Measurements from ENCODE around the gene NUP210L.

NUP210L gene

GRCh38 chr1:153963850-153964331 is 191.0 kb downstream of the NUP210L start:
- peak; percentile 85 for DNase-seq (ENCODE audit: low read depth)

DNA sequence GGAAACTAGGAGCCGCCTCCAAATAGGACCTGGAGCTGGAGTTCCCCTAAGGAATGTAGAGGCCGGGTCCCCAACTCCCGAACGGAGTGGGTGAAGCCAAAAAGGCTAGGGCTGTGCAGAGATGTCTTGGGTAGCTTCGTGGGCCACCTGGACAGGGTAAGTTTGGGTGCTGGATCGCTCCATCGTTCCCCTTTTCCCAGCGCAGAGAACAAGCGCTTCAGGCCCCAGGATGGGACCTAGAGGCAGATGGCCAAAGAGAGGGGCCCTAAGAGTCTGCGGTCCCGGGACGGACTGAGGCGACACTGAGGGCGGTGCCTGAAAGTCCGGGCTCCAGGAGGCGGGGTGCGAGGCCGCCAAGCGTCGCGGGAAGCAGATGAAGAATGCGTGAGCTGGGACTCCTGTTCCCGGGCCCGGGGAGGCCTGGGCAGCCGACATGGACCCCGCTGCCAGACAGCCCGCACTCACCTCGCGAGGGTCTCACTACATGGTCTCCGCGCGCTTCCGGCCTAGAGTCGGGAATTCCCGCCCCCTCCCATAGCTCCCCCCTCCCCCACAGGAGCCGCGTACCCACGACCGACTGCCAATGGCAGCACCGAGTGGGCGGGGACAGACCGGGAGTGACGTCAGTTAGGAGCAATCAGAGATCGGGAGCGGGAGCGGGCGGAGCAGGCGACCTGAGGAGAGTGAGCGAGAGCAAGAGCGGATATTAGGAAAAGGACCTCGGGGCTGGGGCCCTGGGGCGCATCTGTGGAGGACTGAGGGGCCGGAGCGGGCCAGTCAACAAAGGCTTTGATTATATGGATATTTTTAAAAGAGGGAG is 191.6 kb downstream of the NUP210L start, which contains the start of gene SLC39A1:
SLC39A1 (minus strand) TSS at position 508 of the 820 bp plus-strand sequence. CDS start 822 bp downstream, outside the sequence.
- peak; percentile 98 for DNase-seq (ENCODE audit: low read depth)

DNA sequence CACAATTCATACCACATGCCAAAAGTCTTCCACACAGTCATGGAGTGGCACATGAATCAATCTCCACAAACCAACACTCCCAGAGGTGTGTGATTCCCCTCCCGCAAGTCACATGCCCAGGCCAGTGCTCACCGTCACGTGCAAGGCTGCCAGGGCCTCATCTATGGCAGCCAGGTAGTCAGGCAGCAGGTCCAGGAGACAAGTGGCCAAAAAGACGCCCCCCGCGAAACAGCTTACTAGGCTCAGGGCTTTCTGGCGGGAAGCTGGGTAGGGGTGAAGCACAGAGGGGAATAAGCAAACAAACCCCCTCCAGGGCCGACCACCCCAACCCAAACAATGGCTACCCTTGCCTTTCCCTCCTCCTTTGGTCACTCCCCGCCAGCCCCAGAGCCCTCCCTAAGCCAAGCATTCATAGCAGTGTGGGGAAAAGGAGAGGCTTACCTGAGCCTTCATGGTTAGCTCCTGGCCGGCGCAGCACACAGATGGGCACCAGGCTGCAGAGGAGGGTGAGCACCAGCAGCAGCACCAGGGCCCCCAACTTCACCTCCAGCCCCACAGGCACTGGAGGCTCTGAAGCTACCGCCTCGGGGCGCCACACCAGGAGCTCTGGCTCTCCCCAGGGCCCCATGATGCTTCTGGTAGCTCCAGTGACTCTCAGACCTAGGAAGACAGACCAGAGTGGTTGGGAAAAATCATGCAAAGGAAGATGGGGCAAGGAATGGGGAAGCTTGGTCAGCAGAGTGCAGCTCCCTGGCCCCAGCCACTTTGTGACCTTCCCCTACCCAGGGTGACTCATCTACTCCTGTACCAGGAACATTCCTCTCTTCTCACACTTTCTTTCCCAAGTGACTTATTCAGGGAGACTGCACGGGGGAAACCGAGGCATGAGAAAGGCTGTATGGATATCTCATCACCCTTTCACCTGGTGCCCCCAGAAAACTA is 192.5 kb downstream of the NUP210L start:
- DNase-seq (ENCODE audit: low read depth) = peak; percentile 83

- no peak for DNase-seq (ENCODE audit: low read depth)
Observed at GRCh38 chr1:153961421-153961820, 193.5 kb downstream of the NUP210L start.

DNA sequence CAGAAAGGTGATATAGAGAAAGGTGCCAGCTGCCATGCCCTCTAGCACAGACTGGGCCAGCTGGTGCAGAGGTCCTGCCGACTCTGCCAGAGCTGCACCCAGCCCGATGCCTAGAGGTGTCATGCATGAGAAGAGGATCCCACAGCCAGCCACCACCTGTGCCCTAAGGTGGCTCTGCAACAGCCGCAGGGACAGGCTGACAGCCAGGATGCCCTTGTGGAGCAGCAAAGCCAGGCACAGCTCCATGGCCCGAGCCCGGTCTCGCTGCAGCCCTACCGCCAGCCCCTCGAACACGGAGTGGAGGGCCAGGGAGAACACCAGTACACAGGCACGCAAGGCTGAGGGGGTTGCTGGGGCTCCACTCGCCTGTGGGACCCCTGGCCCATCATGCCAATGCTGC is 194.7 kb downstream of the NUP210L start:
- no peak for DNase-seq (ENCODE audit: low read depth)

DNA sequence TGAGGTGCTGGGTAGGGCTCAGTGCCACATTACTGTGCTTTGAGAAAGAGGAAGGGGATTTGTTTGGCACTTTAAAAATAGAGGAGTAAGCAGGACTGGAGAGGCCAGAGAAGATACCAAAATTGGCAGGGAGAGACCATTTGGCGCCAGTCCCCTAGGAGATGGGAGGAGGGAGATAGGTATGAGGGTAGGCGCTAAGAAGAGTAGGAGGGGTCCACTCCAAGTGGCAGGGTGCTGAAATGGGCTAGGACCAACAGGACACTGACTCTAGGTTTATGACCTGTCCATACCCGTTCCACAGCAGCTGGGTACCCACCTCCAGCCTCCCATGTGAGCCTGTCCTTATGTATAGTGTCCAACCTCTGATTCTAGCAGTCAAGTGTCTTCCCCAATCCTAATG is 195.4 kb downstream of the NUP210L start:
- DNase-seq (ENCODE audit: low read depth) = no peak

GRCh38 chr1:153958961-153959260 is 196.0 kb downstream of the NUP210L start:
- no peak for DNase-seq (ENCODE audit: low read depth)

GRCh38 chr1:153958111-153958960 is 196.5 kb downstream of the NUP210L start, which contains the start of gene CRTC2:
Gene CRTC2, minus strand, starts transcription at chr1:153958612. Its CDS starts 115 bp downstream, at chr1:153958497.
- peak; percentile 99 for DNase-seq (ENCODE audit: low read depth)

GRCh38 chr1:153957744-153958110 is 197.1 kb downstream of the NUP210L start:
- DNase-seq (ENCODE audit: low read depth) = peak; percentile 48

- no peak for DNase-seq (ENCODE audit: low read depth)
Observed at GRCh38 chr1:153956997-153957715, 197.7 kb downstream of the NUP210L start.

DNA sequence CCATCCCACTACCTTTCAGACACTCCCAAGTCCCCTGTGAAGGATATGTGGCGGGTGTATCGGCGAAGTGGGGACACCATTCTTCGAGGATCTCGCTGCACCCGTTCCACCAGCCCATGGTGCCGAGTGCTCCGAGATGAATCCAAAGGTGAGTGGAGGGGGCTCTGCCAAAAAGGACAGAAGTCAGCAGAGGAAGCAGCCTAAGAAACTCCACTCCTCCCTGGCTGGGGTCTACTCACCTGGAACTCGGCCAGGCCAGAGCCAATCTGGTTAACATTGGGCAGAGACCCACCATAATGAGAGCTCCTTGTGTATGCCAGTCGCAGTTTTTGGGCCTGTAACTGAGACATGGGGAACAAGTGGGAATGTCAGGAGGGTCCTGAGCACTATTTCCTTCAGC is 200.0 kb downstream of the NUP210L start:
- DNase-seq (ENCODE audit: low read depth) = no peak

- DNase-seq (ENCODE audit: low read depth) = no peak
Observed at GRCh38 chr1:153953859-153954365, 201.0 kb downstream of the NUP210L start.

- DNase-seq (ENCODE audit: low read depth) = no peak
Observed at GRCh38 chr1:153951801-153952200, 203.1 kb downstream of the NUP210L start.

DNA sequence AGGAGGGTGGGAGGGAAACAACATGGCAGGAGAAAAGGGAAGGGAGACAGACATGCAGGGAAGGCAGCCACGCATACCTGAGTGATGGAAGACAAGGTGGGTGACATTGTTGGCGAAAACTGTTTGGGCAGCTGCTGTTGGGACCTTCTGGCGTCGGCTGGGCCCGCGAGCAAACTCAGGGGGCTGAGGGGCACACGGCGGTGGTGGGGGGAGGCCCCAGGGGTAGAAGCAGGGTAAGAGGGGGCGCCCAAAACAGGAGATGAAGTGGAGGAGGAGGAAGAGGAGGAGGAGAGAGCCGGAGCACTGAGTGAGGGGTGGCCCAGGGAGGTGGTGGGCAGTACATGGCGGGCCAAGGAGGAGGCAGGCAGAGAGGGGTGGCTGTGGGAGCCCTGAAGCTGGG is 203.7 kb downstream of the NUP210L start:
- DNase-seq (ENCODE audit: low read depth) = no peak

DNA sequence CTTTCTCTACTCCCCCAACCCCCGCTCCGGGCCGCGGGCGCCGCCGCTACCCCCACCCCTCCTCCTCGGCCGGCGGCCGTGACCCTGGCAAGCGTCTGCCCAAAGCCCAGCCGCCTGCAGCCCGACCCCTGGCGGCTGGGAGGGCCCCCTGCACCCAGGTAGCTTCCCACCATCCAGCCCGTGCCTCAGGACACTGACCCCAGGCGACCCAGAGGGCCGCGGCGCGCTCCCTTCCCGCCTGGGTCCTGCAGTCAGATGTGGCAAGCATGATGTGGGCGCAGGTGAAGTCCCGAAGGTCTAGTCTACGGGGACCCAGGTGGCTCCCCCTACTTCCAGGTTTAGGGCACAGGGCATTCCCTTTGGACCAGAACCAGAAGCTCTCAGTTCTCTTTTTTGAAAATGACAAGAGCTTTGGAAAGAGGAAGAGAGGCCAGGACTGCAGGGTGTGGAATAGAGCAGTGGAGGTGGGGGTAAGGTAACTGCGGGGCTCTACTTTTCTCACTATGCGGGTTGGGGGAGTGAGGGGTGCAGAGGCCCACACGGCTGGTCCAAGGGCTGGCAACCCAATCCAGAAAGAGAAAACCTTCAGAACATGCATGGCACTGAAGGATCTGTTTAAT is 208.1 kb downstream of the NUP210L start, which contains the start of gene DENND4B:
DENND4B (minus strand) TSS at position 97 of the 620 bp plus-strand sequence. CDS start 2,344 bp downstream, outside the sequence.
- peak; percentile 84 for DNase-seq (ENCODE audit: low read depth)

GRCh38 chr1:153945795-153946621 is 208.9 kb downstream of the NUP210L start:
- peak; percentile 73 for DNase-seq (ENCODE audit: low read depth)

DNA sequence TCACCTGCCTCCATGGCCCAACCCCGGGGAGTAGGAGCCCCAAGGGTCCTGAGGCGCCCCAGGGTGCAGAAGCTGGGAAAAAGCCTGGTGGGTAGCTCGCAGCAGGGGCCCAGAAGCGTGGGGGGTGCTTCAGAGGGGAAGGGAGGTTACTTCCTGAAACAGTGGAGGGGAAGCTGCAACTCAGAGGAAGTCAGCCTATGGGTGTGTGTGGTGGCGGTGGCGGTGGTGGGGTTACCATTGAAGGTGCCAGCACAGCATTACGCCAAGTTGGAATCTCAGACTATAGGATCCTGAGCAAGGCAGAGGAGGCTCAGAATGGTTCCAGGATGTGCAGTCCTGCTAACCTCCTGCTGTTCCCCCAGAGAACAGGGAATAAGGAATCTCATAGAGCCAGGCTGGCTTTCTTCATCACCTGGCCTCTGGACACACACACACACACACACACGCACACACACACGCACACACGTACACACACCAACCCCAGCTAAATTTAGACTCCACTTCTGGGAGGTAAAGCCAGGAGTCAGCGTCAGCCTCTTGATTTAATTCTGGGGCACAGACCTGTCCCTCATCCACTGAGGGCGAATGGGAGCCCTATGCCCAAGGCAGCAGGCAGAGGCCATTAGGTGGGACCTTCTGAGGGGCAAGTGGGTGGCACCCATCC is 209.6 kb downstream of the NUP210L start:
- peak; percentile 30 for DNase-seq (ENCODE audit: low read depth)

- DNase-seq (ENCODE audit: low read depth) = no peak
Observed at GRCh38 chr1:153944827-153945117, 210.1 kb downstream of the NUP210L start.
